Neural progenitor cell (in vitro differentiated cells): ENCODE results near the gene KAZN. TPM values are rescaled to one million over a fixed set of nuclear protein-coding genes. Genes with fewer than 3 reads are reported as not detected.
A peak's percentile ranks its signal among the peaks of the same experiment; 100 is the strongest.

Source experiments
- DNase-seq: peaks from one replicate; pipeline ENCODE4 v3.0.0-alpha.2; 2016; ENCODE audit warnings: low spot score
- H2AFZ ChIP-seq: fragments of 200-600 bp; sonication (generic); replicated peaks from 2 replicates; pipeline ENCODE4 v1.6.1; 2016; ENCODE audit warnings: antibody characterized with exemption
- H3F3A ChIP-seq: fragments of 200-600 bp; sonication (generic); 2 replicates; pipeline ENCODE4 v1.6.1; 2016; ENCODE audit warnings: antibody characterized with exemption, low read depth
- H3K27ac ChIP-seq: fragments of 200-600 bp; sonication (generic); 2 replicates; pipeline ENCODE4 v1.5.1; 2016; ENCODE audit warnings: mild to moderate bottlenecking
- H3K27me3 ChIP-seq: fragments of 200-600 bp; sonication (generic); 2 replicates; pipeline ENCODE4 v1.6.1; 2016; ENCODE audit warnings: mild to moderate bottlenecking, moderate library complexity
- H3K36me3 ChIP-seq: fragments of 200-600 bp; sonication (generic); 2 replicates; pipeline ENCODE4 v1.5.1; 2016
- H3K4me1 ChIP-seq: fragments of 200-600 bp; sonication (generic); 2 replicates; pipeline ENCODE4 v1.6.1; 2016; ENCODE audit warnings: mixed run types
- H3K4me2 ChIP-seq: fragments of 200-600 bp; sonication (generic); 2 replicates; pipeline ENCODE4 v1.6.1; 2016
- H3K4me3 ChIP-seq: fragments of 200-600 bp; sonication (generic); 2 replicates; pipeline ENCODE4 v1.5.1; 2016
- H3K79me2 ChIP-seq: fragments of 200-600 bp; sonication (generic); 2 replicates; pipeline ENCODE4 v1.6.1; 2016; ENCODE audit warnings: low read depth
- H3K9ac ChIP-seq: fragments of 200-600 bp; sonication (generic); 2 replicates; pipeline ENCODE4 v1.6.1; 2016
- H3K9me3 ChIP-seq: fragments of 200-600 bp; sonication (generic); 2 replicates; pipeline ENCODE4 v1.5.1; 2016; ENCODE audit warnings: low read depth
- H4K20me1 ChIP-seq: fragments of 200-600 bp; sonication (generic); 2 replicates; pipeline ENCODE4 v1.6.1; 2016; ENCODE audit warnings: low read depth
- H3K27ac Mint-ChIP-seq: 3 replicates; pipeline ENCODE4 v1.8.0; 2021; ENCODE audit warnings: mixed read lengths
- H3K27me3 Mint-ChIP-seq: 2 replicates; pipeline ENCODE4 v1.8.0; 2022; ENCODE audit warnings: low read depth, mild to moderate bottlenecking, inconsistent platforms, moderate library complexity, mixed read lengths; ENCODE audit not compliant: insufficient read depth
- H3K36me3 Mint-ChIP-seq: 3 replicates; pipeline ENCODE4 v1.8.0; 2021; ENCODE audit warnings: mixed read lengths
- H3K4me1 Mint-ChIP-seq: 3 replicates; pipeline ENCODE4 v1.8.0; 2021; ENCODE audit warnings: mixed read lengths
- H3K4me3 Mint-ChIP-seq: 3 replicates; pipeline ENCODE4 v1.8.0; 2021; ENCODE audit warnings: mild to moderate bottlenecking, moderate library complexity, mixed read lengths
- H3K9me3 Mint-ChIP-seq: 3 replicates; pipeline ENCODE4 v1.8.0; 2020; ENCODE audit warnings: mixed read lengths
- CTCF ChIP-seq: fragments of 200-600 bp; sonication (generic); IDR thresholded peaks from 2 replicates; pipeline ENCODE4 v1.5.1; 2017; ENCODE audit warnings: antibody characterized with exemption, mild to moderate bottlenecking
- EZH2 ChIP-seq: fragments of 200-600 bp; sonication (generic); IDR thresholded peaks from 2 replicates; pipeline ENCODE4 v1.6.1; 2017; ENCODE audit warnings: antibody characterized with exemption, mild to moderate bottlenecking, moderate library complexity
- EZH2phosphoT487 ChIP-seq: fragments of 200-600 bp; sonication (generic); IDR thresholded peaks from 2 replicates; pipeline ENCODE4 v1.6.1; 2017; ENCODE audit warnings: antibody characterized with exemption
- total RNA-seq: library from RNA; depleted of rRNA; stranded (reverse); fragments of >200 nt; gene quantifications from 2 replicates; pipeline ENCODE4 v1.2.3, GENCODE V29; 2015; ENCODE audit warnings: low replicate concordance

The KAZN gene
- total RNA-seq, 1 donor from 2014 or later, result 6.1 TPM

DNA sequence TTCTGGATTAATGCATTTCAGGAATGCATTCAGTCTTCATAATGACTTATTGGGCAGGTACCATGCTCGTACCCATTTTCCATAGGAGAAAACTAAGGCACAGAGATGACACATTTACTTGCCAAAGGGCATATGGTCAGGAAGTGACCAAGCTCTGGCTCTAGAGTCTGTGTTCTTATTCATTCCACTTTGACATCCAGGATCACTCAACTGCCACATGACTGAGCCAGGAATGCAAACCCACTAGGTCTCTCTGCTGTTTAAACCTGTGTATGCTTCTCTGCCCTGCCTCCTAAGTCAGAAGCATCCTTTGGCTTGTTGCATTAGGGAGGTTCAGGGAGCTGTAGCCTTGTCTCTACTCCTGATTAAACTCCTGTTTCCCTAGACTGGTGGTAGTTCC lies 7.5 kb downstream of the KAZN start:
- Histone ChIP-seq H3K27me3 (no peaks in the 10 kb centered on the region), H3K9me3 (no peaks in the 10 kb centered on the region), H3K36me3 (no peaks in the 10 kb centered on the region), H4K20me1 (peaks cover 21% of the 10 kb centered on the region), H3K4me1 (peaks cover 42% of the 10 kb centered on the region), H3K9ac (no peak overlapping the region), H3K4me2 (no peak overlapping the region), H2AFZ (no peak overlapping the region), H3F3A (peaks cover 22% of the 10 kb centered on the region), H3K4me3 (no peak overlapping the region), H3K27ac (no peak overlapping the region), H3K79me2 (peaks cover 63% of the 10 kb centered on the region)
- H3K27ac Mint-ChIP-seq, result no peak overlapping the region
- H3K27me3 Mint-ChIP-seq, result peaks cover 4% of the 10 kb centered on the region
- no peak overlapping the region for H3K4me3 Mint-ChIP-seq
- H3K4me1 Mint-ChIP-seq, result peaks cover 50% of the 10 kb centered on the region
- no peak for DNase-seq
- H3K9me3 Mint-ChIP-seq, result no peaks in the 10 kb centered on the region
- TF ChIP-seq EZH2phosphoT487 (no peak), EZH2 (no peak), CTCF (no peak)
- H3K36me3 Mint-ChIP-seq, result peaks cover 15% of the 10 kb centered on the region

DNA sequence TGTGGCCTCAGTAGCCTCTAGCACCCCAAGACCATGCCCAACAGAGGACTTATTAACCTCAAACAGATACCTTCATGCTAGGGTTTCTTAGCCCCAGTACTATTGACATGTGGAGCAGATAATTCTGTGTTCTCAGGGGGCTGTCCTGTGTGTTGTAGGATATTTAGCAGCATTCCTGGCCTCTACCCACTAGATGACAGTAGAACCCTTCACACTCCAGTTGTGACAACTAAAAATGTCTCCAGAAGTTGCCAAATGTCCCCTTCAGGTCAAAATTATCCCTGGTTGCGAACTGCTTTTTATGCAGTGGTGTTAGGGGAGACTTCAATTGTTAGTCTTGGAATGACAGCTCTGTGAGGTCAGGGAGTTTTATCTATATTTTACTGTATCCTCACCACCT lies 8.1 kb downstream of the KAZN start:
- Mint-ChIP-seq H3K27ac (no peak overlapping the region), H3K9me3 (no peaks in the 10 kb centered on the region), H3K4me1 (peaks cover 43% of the 10 kb centered on the region), H3K36me3 (peaks cover 15% of the 10 kb centered on the region), H3K4me3 (no peak overlapping the region), H3K27me3 (peaks cover 4% of the 10 kb centered on the region)
- no peaks in the 10 kb centered on the region for H3K27me3 ChIP-seq
- peaks cover 20% of the 10 kb centered on the region for H4K20me1 ChIP-seq
- H3K9ac ChIP-seq, result no peak overlapping the region
- DNase-seq, result peak; percentile 51
- no peak overlapping the region for H3K4me3 ChIP-seq
- no peaks in the 10 kb centered on the region for H3K9me3 ChIP-seq
- H3F3A ChIP-seq, result peaks cover 15% of the 10 kb centered on the region
- peaks cover 35% of the 10 kb centered on the region for H3K4me1 ChIP-seq
- no peak overlapping the region for H2AFZ ChIP-seq
- H3K4me2 ChIP-seq, result no peak overlapping the region
- H3K79me2 ChIP-seq, result peaks cover 63% of the 10 kb centered on the region
- TF ChIP-seq EZH2 (no peak), CTCF (peak; percentile 64), EZH2phosphoT487 (no peak)
- no peak overlapping the region for H3K27ac ChIP-seq
- H3K36me3 ChIP-seq, result no peaks in the 10 kb centered on the region

GRCh38 chr1:14607295-14607694 lies 8.8 kb downstream of the KAZN start:
- Mint-ChIP-seq H3K9me3 (no peaks in the 10 kb centered on the region), H3K36me3 (peaks cover 15% of the 10 kb centered on the region), H3K27me3 (peaks cover 4% of the 10 kb centered on the region), H3K4me3 (no peak overlapping the region), H3K4me1 (peaks cover 37% of the 10 kb centered on the region), H3K27ac (no peak overlapping the region)
- H2AFZ ChIP-seq, result no peak overlapping the region
- H3K4me1 ChIP-seq, result peaks cover 28% of the 10 kb centered on the region
- peaks cover 16% of the 10 kb centered on the region for H4K20me1 ChIP-seq
- no peak overlapping the region for H3K4me2 ChIP-seq
- no peaks in the 10 kb centered on the region for H3K36me3 ChIP-seq
- H3K27me3 ChIP-seq, result no peaks in the 10 kb centered on the region
- no peak for TF ChIP-seq EZH2
- no peak for TF ChIP-seq CTCF
- H3K27ac ChIP-seq, result no peak overlapping the region
- H3K9me3 ChIP-seq, result no peaks in the 10 kb centered on the region
- no peak for DNase-seq
- no peak overlapping the region for H3K9ac ChIP-seq
- H3F3A ChIP-seq, result peaks cover 9% of the 10 kb centered on the region
- H3K4me3 ChIP-seq, result no peak overlapping the region
- H3K79me2 ChIP-seq, result peaks cover 65% of the 10 kb centered on the region

GRCh38 chr1:14608308-14608707 lies 9.8 kb downstream of the KAZN start:
- Histone ChIP-seq H3K4me2 (no peak overlapping the region), H3K27ac (no peak overlapping the region), H4K20me1 (peaks cover 11% of the 10 kb centered on the region), H3K27me3 (no peaks in the 10 kb centered on the region), H3K4me3 (no peak overlapping the region), H3F3A (no peaks in the 10 kb centered on the region), H3K9ac (no peak overlapping the region), H2AFZ (no peak overlapping the region), H3K79me2 (peaks cover 56% of the 10 kb centered on the region), H3K9me3 (no peaks in the 10 kb centered on the region), H3K36me3 (no peaks in the 10 kb centered on the region), H3K4me1 (peaks cover 18% of the 10 kb centered on the region)
- H3K4me1 Mint-ChIP-seq, result peaks cover 30% of the 10 kb centered on the region
- TF ChIP-seq CTCF (peak; percentile 34), EZH2 (no peak), EZH2phosphoT487 (no peak)
- H3K36me3 Mint-ChIP-seq, result peaks cover 15% of the 10 kb centered on the region
- H3K27ac Mint-ChIP-seq, result no peak overlapping the region
- H3K4me3 Mint-ChIP-seq, result no peak overlapping the region
- no peak for DNase-seq
- H3K9me3 Mint-ChIP-seq, result no peaks in the 10 kb centered on the region
- H3K27me3 Mint-ChIP-seq, result peaks cover 4% of the 10 kb centered on the region
